ENCODE results near the gene DOCK1.

DOCK1 gene

DNA sequence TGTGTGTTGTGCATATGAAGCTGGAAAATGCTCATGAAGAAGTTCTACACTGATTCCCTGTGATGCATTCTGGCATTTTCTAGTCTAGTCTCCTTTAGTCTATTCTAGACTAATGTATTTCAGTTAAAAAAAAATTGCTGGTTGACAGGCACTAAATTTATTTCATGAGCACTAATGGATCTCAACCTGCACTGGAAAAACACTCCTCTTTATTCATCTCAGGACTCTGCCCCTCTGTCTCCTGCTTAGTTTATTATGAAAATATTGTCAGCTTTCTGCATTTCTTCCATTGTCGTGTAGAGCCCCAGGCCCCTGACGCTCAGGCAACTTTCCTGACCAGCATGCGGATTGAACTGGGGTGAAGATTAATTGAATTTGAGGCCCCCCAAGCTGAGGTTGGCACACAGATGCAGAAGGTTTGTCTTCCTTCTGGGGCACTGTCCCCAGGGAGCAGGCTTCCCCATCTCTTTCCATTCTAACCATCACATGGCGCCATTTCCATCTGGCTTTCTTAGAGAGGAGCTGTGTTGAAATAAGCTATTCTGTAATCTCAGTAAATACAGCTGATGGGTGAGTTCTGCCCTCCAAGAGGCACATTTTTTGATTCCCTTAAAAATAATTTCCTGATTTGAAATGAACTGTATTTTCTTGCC is 162.4 kb downstream of the DOCK1 start:
- H3K36me3 ChIP-seq (ENCODE audit: insufficient read depth, low read length): peaks cover 66% of the 10 kb centered on the region
- no peaks in the 10 kb centered on the region for H3K9me3 ChIP-seq (ENCODE audit: insufficient read depth, low read depth, low read length)
- no peaks in the 10 kb centered on the region for H3K4me1 ChIP-seq (ENCODE audit: insufficient read depth, low read length)
- H3K27me3 ChIP-seq (ENCODE audit: insufficient read depth, low read length): no peaks in the 10 kb centered on the region
- no peak overlapping the region for H3K4me3 ChIP-seq (ENCODE audit: low read length)
- no peak overlapping the region for H3K27ac ChIP-seq (ENCODE audit: low read depth, low read length)
- no peak overlapping the region for H3K9ac ChIP-seq (ENCODE audit: low read depth, low read length)
- WGBS: 100% methylated on average over 4 of the region's 4 CpGs

DNA sequence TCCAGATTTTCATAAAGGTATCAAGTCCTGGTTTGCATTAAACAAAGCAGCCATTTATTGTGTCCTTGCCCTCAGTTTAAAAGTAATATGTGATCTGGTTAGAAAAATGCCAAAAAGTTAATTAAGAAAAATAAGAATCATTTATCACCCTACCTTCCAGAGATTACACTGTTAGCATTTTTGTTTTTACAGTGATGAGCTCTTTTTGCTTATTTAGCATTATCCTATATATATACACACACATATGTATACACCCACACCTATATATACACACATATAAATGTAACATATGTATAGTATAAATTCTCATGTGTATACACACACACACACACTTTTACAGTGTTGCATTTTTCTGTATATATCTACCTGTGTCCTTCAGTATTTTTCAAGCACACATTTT is 163.3 kb downstream of the DOCK1 start:
- Histone ChIP-seq H3K36me3 (ENCODE audit: insufficient read depth, low read length) (peaks cover 65% of the 10 kb centered on the region), H3K9me3 (ENCODE audit: insufficient read depth, low read depth, low read length) (no peaks in the 10 kb centered on the region), H3K4me1 (ENCODE audit: insufficient read depth, low read length) (no peaks in the 10 kb centered on the region), H3K9ac (ENCODE audit: low read depth, low read length) (no peak overlapping the region), H3K27me3 (ENCODE audit: insufficient read depth, low read length) (no peaks in the 10 kb centered on the region), H3K4me3 (ENCODE audit: low read length) (no peak overlapping the region), H3K27ac (ENCODE audit: low read depth, low read length) (no peak overlapping the region)

DNA sequence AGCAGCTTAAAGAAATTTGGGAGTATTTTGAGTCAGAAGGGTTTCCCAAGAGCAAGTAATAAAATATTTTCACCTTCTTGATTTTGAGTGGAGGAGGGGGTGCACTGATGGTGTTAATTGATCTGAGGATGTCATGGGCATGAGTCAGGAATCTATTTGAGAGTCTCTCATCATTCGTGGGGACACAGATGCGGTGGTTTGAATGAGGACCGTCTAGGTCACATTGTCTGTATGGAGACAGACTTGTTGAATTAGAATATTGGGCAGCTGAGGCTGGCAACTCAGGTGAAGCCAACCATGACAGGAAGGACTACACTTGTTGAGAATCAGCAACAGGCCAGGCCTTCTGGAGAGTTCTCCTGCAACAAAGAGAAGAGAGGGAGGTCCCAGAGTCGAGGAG is 164.2 kb downstream of the DOCK1 start:
- Histone ChIP-seq H3K27me3 (ENCODE audit: insufficient read depth, low read length) (no peaks in the 10 kb centered on the region), H3K27ac (ENCODE audit: low read depth, low read length) (no peak overlapping the region), H3K9me3 (ENCODE audit: insufficient read depth, low read depth, low read length) (no peaks in the 10 kb centered on the region), H3K4me1 (ENCODE audit: insufficient read depth, low read length) (no peaks in the 10 kb centered on the region), H3K36me3 (ENCODE audit: insufficient read depth, low read length) (peaks cover 72% of the 10 kb centered on the region), H3K9ac (ENCODE audit: low read depth, low read length) (no peak overlapping the region), H3K4me3 (ENCODE audit: low read length) (no peak overlapping the region)
- 90% methylated on average over 4 of the region's 4 CpGs for WGBS

DNA sequence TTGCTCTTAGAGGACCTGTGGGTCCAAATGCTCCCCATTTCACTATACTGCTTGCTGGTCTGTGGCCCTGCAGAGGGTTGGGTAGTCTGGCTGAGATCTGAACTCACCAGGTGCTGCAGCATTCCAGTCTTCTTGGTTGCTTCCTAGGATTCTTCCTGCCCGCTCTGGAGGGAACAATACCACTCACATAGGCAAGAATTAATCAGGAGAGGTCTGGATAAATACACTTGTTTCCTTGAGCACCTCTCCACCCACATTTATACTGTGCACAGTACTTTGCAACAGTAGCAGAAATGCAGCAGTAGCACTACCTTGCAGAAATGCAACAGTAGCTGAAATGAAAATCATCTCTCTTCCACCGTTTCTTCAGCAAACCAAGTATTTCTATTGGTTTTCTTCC is 165.9 kb downstream of the DOCK1 start:
- Histone ChIP-seq H3K9me3 (ENCODE audit: insufficient read depth, low read depth, low read length) (no peaks in the 10 kb centered on the region), H3K27me3 (ENCODE audit: insufficient read depth, low read length) (no peaks in the 10 kb centered on the region), H3K36me3 (ENCODE audit: insufficient read depth, low read length) (peaks cover 68% of the 10 kb centered on the region), H3K4me3 (ENCODE audit: low read length) (no peak overlapping the region), H3K27ac (ENCODE audit: low read depth, low read length) (no peak overlapping the region), H3K4me1 (ENCODE audit: insufficient read depth, low read length) (no peaks in the 10 kb centered on the region), H3K9ac (ENCODE audit: low read depth, low read length) (no peak overlapping the region)
- 92% methylated on average over 2 of the region's 2 CpGs for WGBS

DNA sequence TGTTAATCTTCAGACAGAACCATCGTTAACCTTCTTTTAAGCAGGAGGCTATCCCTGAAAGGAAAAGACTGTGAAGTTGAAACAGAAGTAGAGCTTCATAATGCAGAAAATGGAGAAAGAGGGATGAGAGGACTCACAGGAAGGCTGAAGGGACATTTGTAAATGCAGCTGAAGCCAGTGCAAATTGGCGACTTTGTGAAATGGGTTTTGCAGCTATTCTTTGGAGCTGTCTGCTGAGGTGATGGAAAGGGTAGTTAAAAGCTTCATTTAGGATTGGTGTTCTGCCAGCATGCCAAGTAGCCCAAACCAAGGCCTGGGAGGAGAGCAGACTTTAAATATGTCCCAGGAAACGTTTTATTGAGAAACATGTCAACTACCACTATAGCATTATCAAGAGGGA is 168.4 kb downstream of the DOCK1 start:
- Histone ChIP-seq H3K4me1 (ENCODE audit: insufficient read depth, low read length) (no peaks in the 10 kb centered on the region), H3K36me3 (ENCODE audit: insufficient read depth, low read length) (peaks cover 49% of the 10 kb centered on the region), H3K27me3 (ENCODE audit: insufficient read depth, low read length) (no peaks in the 10 kb centered on the region), H3K27ac (ENCODE audit: low read depth, low read length) (no peak overlapping the region), H3K9me3 (ENCODE audit: insufficient read depth, low read depth, low read length) (no peaks in the 10 kb centered on the region), H3K9ac (ENCODE audit: low read depth, low read length) (no peak overlapping the region), H3K4me3 (ENCODE audit: low read length) (no peak overlapping the region)
- WGBS: 92% methylated on average over 2 of the region's 3 CpGs

DNA sequence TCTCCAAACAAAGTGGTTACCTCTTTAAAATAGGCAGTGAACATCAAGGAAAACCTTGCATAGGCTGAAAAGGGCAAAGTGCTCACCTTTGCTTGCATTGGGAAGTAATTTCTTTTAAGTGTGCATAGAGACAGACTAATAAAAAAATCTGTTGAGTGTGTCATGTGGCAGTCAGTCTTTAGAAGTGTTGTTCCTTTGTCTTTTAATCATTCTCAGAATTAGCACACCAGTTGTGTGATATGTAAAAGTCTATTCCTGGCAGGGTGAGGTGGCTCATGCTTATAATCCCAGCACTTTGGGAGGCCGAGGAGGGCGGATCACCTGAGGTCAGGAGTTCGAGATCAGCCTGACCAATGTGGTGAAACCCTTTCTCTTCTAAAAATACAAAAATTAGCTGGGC is 174.2 kb downstream of the DOCK1 start:
- H3K36me3 ChIP-seq (ENCODE audit: insufficient read depth, low read length): peaks cover 24% of the 10 kb centered on the region
- no peak overlapping the region for H3K27ac ChIP-seq (ENCODE audit: low read depth, low read length)
- H3K27me3 ChIP-seq (ENCODE audit: insufficient read depth, low read length): no peaks in the 10 kb centered on the region
- H3K9ac ChIP-seq (ENCODE audit: low read depth, low read length): no peak overlapping the region
- no peaks in the 10 kb centered on the region for H3K9me3 ChIP-seq (ENCODE audit: insufficient read depth, low read depth, low read length)
- 90% methylated on average over 3 of the region's 3 CpGs for WGBS
- peaks cover 13% of the 10 kb centered on the region for H3K4me1 ChIP-seq (ENCODE audit: insufficient read depth, low read length)
- no peak overlapping the region for H3K4me3 ChIP-seq (ENCODE audit: low read length)

DNA sequence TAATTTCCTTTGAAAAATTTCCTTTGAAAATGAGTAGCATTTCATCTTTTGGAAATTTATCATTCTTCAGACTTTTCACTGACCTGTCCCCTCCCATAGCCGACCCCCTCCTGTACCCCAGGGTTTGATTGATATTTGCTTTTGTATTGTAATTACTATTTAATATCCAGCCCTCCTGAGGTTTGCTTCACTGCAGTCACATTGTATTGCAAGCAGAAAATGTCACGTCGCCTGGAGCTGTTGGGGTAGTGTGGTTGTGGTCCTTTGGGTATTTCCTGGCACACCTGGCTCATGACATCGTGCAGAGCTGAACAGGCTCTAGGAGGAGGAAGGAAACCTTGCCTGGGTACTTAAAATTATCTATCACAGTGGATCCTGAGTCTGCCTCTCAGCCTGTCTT is 175.1 kb downstream of the DOCK1 start:
- no peak overlapping the region for H3K9ac ChIP-seq (ENCODE audit: low read depth, low read length)
- H3K9me3 ChIP-seq (ENCODE audit: insufficient read depth, low read depth, low read length): no peaks in the 10 kb centered on the region
- H3K27me3 ChIP-seq (ENCODE audit: insufficient read depth, low read length): no peaks in the 10 kb centered on the region
- peaks cover 13% of the 10 kb centered on the region for H3K4me1 ChIP-seq (ENCODE audit: insufficient read depth, low read length)
- WGBS: 78% methylated on average over 3 of the region's 4 CpGs
- H3K27ac ChIP-seq (ENCODE audit: low read depth, low read length): no peak overlapping the region
- H3K36me3 ChIP-seq (ENCODE audit: insufficient read depth, low read length): peaks cover 21% of the 10 kb centered on the region
- no peak overlapping the region for H3K4me3 ChIP-seq (ENCODE audit: low read length)

DNA sequence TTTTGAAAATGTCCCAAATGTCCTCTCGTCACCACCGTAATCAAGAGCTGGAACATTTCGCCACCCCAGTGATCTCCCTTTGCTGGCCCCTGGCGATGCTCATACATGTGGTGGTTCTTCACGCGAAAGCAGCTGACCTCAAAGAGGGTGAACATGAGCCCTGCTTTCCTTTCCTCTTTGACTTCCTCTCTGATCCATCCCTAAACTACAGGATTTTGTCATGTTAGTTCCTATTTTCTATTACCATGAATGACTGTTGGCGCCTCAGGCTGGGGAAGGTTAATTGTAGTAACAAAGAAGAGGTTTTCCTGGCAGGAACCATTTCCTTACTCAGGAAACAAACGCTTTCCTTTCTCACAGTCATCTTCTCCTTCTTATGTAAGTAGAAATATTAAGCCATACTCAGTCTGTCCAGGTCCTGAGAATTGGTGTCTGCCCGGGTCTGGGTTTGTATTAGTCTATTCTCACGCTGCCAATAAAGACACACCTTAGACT is 176.7 kb downstream of the DOCK1 start:
- Histone ChIP-seq H3K4me1 (ENCODE audit: insufficient read depth, low read length) (peaks cover 13% of the 10 kb centered on the region), H3K27me3 (ENCODE audit: insufficient read depth, low read length) (no peaks in the 10 kb centered on the region), H3K4me3 (ENCODE audit: low read length) (no peak overlapping the region), H3K9ac (ENCODE audit: low read depth, low read length) (no peak overlapping the region), H3K36me3 (ENCODE audit: insufficient read depth, low read length) (peaks cover 14% of the 10 kb centered on the region; the same call in 1 of the 2 replicates), H3K27ac (ENCODE audit: low read depth, low read length) (no peak overlapping the region), H3K9me3 (ENCODE audit: insufficient read depth, low read depth, low read length) (no peaks in the 10 kb centered on the region)
- 96% methylated on average over 9 of the region's 10 CpGs for WGBS

DNA sequence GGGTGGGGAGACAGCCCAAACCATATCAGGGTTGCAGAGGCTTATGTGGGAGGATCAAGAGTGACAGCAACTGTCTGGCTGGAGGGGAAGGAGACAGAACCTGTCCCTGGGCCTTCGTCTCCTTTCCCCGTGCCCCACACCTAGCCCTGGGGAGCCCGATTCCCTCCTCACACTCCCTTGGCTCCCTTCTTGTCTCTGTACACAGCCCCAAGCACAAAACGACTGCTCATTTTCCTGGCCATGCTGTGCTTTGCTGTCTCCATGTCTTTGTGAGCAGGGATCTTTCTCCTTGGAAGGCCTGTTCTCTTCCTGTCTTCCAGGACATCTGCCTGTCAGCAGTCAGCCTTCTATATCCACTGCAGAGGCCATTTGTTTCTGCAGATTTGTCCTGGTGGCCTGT is 177.4 kb downstream of the DOCK1 start:
- Histone ChIP-seq H3K4me3 (ENCODE audit: low read length) (no peak overlapping the region), H3K4me1 (ENCODE audit: insufficient read depth, low read length) (peaks cover 13% of the 10 kb centered on the region), H3K27ac (ENCODE audit: low read depth, low read length) (no peak overlapping the region), H3K9ac (ENCODE audit: low read depth, low read length) (no peak overlapping the region), H3K27me3 (ENCODE audit: insufficient read depth, low read length) (no peaks in the 10 kb centered on the region), H3K9me3 (ENCODE audit: insufficient read depth, low read depth, low read length) (no peaks in the 10 kb centered on the region), H3K36me3 (ENCODE audit: insufficient read depth, low read length) (peaks cover 14% of the 10 kb centered on the region; the same call in 1 of the 2 replicates)
- WGBS: 81% methylated on average over 4 of the region's 4 CpGs

DNA sequence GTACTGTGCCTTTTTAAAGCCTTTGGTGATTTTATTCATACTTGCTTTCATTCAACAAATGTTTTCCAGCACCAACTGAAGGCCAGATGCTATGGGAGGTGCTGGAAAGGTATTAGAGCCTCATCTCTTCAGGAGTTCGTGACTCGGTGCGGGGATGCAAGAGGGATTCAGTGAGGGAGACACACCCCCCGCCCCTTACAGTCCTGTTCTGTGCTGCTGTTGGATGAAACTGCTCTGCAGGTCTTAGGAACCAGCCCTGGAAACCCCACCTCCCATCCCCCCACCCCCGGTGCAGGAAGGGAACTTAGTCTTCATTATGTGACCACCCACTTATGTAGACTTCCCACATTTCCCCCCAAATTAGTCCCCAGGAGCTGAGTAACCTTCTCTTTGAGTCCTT is 180.7 kb downstream of the DOCK1 start:
- H3K9ac ChIP-seq (ENCODE audit: low read depth, low read length): no peak overlapping the region

DNA sequence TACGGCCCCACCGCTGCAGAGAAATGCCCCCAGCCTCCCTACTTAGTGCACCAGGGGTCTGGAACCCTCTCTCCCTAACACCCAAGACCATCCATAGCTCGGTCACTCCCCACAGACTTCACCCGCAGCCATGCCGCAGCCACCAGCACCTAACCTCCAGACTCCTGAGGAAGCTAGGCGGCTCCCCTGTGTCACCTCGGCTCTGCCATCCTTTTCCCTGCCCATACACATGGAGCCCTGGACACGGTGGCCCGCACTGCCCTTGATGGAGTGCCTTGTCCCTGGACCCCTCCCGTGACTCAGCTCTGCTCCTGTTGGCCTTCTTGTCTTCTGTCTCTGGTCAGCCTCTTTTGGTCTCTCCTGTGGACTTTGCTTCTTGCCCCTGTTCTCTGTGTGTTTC is 183.7 kb downstream of the DOCK1 start:
- Histone ChIP-seq H3K36me3 (ENCODE audit: insufficient read depth, low read length) (peaks cover 2% of the 10 kb centered on the region; the same call in 1 of the 2 replicates), H3K4me1 (ENCODE audit: insufficient read depth, low read length) (no peaks in the 10 kb centered on the region), H3K27me3 (ENCODE audit: insufficient read depth, low read length) (no peaks in the 10 kb centered on the region), H3K27ac (ENCODE audit: low read depth, low read length) (no peak overlapping the region), H3K9me3 (ENCODE audit: insufficient read depth, low read depth, low read length) (no peaks in the 10 kb centered on the region), H3K4me3 (ENCODE audit: low read length) (no peak overlapping the region), H3K9ac (ENCODE audit: low read depth, low read length) (no peak overlapping the region)
- 95% methylated on average over 10 of the region's 10 CpGs for WGBS

More for the DNA sequence above, 180.7 kb downstream of the DOCK1 start:
- no peaks in the 10 kb centered on the region for H3K9me3 ChIP-seq (ENCODE audit: insufficient read depth, low read depth, low read length)
- peaks cover 4% of the 10 kb centered on the region for H3K4me1 ChIP-seq (ENCODE audit: insufficient read depth, low read length)
- peaks cover 14% of the 10 kb centered on the region; the same call in 1 of the 2 replicates for H3K36me3 ChIP-seq (ENCODE audit: insufficient read depth, low read length)
- WGBS: 81% methylated on average over 5 of the region's 5 CpGs
- H3K4me3 ChIP-seq (ENCODE audit: low read length): no peak overlapping the region
- H3K27me3 ChIP-seq (ENCODE audit: insufficient read depth, low read length): no peaks in the 10 kb centered on the region
- no peak overlapping the region for H3K27ac ChIP-seq (ENCODE audit: low read depth, low read length)

DNA sequence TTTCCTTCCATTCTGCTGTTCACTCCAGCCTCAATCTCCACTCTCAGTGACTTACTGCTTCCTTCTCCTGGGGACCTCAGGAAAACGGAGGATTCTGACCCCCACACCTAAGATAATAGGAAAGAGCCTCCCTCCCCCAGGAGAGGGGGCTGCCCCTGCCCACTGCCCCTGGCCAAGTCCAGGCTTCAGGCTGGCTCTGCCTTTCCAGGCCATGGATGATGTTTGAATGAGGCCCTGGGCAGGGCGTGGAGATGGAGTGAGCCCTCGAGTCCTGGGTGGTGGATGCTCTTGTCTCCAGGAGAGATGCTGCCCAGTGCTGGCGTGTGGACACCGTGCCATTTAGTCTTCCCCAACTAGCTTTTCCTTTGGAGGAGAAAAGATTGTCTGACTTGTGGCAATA is 184.2 kb downstream of the DOCK1 start:
- Histone ChIP-seq H3K9me3 (ENCODE audit: insufficient read depth, low read depth, low read length) (no peaks in the 10 kb centered on the region), H3K4me1 (ENCODE audit: insufficient read depth, low read length) (no peaks in the 10 kb centered on the region), H3K9ac (ENCODE audit: low read depth, low read length) (no peak overlapping the region), H3K27me3 (ENCODE audit: insufficient read depth, low read length) (no peaks in the 10 kb centered on the region), H3K4me3 (ENCODE audit: low read length) (no peak overlapping the region), H3K36me3 (ENCODE audit: insufficient read depth, low read length) (peaks cover 2% of the 10 kb centered on the region; the same call in 1 of the 2 replicates), H3K27ac (ENCODE audit: low read depth, low read length) (no peak overlapping the region)
- WGBS: 95% methylated on average over 5 of the region's 5 CpGs
